ENCODE measurements around the gene JPH3.

JPH3 gene

GRCh38 chr16:87700406-87701077 lies 98.2 kb downstream of the JPH3 start:
- TF ChIP-seq CTCF (IDR thresholded peaks at IDR 0.05), result no peak

- no peak for TF ChIP-seq CTCF (IDR thresholded peaks at IDR 0.05)
Observed at GRCh38 chr16:87701078-87701460, 98.8 kb downstream of the JPH3 start.

GRCh38 chr16:87701505-87701921 lies 99.2 kb downstream of the JPH3 start:
- no peak for TF ChIP-seq CTCF (IDR thresholded peaks at IDR 0.05)

DNA sequence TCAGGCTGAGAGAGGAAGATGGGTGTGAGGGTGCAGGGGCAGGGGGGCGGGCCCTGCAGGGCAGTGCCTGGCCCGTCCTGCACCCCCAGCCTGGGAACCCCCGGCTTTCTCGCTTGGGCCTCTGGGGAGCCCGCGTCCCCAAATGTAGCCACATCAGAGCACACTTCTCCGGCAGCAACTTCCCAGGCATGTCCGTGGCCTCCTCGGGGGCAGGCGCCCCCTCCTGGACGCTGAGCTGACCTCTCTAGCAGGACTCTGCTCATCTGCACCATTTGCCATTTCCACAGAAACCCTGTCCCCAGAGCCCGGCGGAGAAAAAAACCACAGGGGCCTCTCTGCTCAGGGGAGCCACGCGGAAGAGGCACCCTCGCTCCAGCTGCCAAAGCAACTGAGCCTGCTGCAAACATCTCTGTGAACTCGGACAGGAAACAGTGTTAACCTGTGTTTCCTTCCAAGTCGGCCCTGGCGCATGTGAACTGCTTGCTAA lies 100.1 kb downstream of the JPH3 start:
- TF ChIP-seq CTCF (IDR thresholded peaks at IDR 0.05), result peak; percentile 56

GRCh38 chr16:87703071-87703470 lies 100.8 kb downstream of the JPH3 start:
- no peak for TF ChIP-seq CTCF (IDR thresholded peaks at IDR 0.05)

GRCh38 chr16:87703835-87704375 lies 101.6 kb downstream of the JPH3 start:
- TF ChIP-seq CTCF (IDR thresholded peaks at IDR 0.05), result no peak

- TF ChIP-seq CTCF (IDR thresholded peaks at IDR 0.05), result no peak
Observed at GRCh38 chr16:87704754-87705353, 102.5 kb downstream of the JPH3 start.
